GM19395 (cell line): ENCODE results near the gene PRR20G.

Source experiments
- ATAC-seq: cut with Tn5 transposase; IDR thresholded peaks from one replicate; pipeline ENCODE4 v1.9.1; 2021; ENCODE audit warnings: mild to moderate bottlenecking, moderate library complexity; ENCODE audit not compliant: unreplicated experiment

Gene PRR20G

DNA sequence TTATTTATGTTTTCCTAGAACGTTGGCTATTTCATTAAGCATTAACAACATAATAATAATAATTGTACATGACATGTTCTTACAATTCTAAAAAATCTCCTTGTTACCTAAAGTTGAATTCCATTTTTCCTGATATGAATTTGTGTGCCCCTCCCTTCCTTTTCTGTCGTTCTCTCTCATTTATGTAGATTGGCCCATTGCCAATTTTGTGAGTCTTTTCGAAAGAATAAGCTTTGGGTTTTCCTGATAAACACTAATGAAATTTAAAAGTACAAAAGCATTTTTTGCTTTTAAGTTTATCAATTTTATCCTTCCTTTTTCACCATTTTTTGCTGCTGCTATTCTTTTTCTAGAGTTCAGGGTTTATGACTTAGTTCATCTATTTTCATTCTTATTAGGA is 50.0 kb downstream of the PRR20G start:
- no peak for ATAC-seq

DNA sequence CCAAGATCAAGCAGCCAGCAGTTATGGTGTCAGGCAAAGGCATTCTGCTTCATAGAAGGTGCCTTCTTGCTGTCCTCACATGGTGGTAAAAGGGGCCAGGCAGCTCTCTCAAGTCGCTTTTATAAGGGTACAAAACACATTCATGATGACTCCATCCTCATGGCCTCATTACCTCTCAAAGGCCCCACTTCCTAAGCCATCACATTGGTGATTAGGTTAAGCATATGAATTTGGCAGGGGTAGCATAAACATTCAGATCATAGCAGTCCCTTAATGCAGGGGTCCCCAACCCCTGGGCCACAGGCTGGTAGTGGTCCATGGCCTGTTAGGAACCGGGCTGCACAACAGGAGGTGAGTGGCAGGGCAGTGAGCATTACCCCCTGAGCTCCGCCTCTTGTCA is 52.1 kb downstream of the PRR20G start:
- ATAC-seq = no peak

DNA sequence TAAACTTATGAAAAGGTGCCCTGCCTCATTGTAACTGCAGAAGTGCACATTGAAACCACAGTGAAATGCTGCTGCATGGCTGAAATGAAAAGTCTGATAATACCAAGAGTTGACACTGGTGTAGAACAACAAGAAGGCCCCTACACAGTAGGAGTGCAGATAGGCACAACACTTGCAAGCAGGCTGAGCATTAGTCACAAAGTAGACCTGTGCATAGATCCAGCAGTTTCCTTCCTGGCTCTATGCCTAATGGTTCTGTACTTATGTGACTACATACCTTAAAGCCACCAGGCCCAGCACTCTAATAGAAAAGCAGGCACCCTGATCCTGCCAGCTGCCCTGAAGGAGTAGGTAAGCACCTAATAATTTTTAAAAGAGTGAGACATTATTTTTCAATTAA is 53.1 kb downstream of the PRR20G start:
- no peak for ATAC-seq
